D721Med (cell line): ENCODE results near the gene GPR108.
"Not testable (repeated sequence)": the region's sequence is repeated elsewhere in the genome, so short reads cannot be mapped to it uniquely, and the experiment has no call there.

Experiments
- DNase-seq: peaks from one replicate; pipeline ENCODE4 v3.0.0; 2011; ENCODE audit warnings: low spot score; ENCODE audit not compliant: insufficient read length
- FAIRE-seq: peaks from 2 replicates; lab custom pipeline; 2011; peaks lifted over from hg19 to GRCh38; lab: Jason Lieb, UNC
- CTCF ChIP-seq: IDR thresholded peaks from 2 replicates; pipeline ENCODE4 v1.5.1; 2012; ENCODE audit warnings: mild to moderate bottlenecking, control low read depth; ENCODE audit not compliant: insufficient read depth; ENCODE audit errors: missing control alignments

GPR108 gene

GRCh38 chr19:6773323-6773931, 36.0 kb upstream of the GPR108 start:
- FAIRE-seq (no peak), DNase-seq (no peak)
- no peak for TF ChIP-seq CTCF

- no peak for TF ChIP-seq CTCF
- no peak for DNase-seq
- FAIRE-seq = no peak
These were observed 35.5 kb upstream of the GPR108 start for GRCh38 chr19:6772866-6773322.

- no peak for FAIRE-seq
- TF ChIP-seq CTCF = no peak
- DNase-seq = no peak
These were observed 34.9 kb upstream of the GPR108 start, which contains the start of gene VAV1 for GRCh38 chr19:6772028-6772865. Gene VAV1 (plus strand): TSS chr19:6772708. CDS start chr19:6772808, 100 bp downstream.

GRCh38 chr19:6771648-6772027, 34.3 kb upstream of the GPR108 start:
- DNase-seq, FAIRE-seq: not testable (repeated sequence)

- FAIRE-seq (no peak), DNase-seq (no peak)
- peak; percentile 18 for TF ChIP-seq CTCF
These were observed 31.7 kb upstream of the GPR108 start for GRCh38 chr19:6769006-6769619.

GRCh38 chr19:6768236-6768785, 30.9 kb upstream of the GPR108 start:
- no peak for TF ChIP-seq CTCF
- DNase-seq (no peak), FAIRE-seq (no peak)
